CD4-positive, alpha-beta T cell treated with Interleukin-6 for 4 hours (primary cell): ENCODE results near the gene HERPUD1.
A peak's percentile ranks its signal among the peaks of the same experiment; 100 is the strongest.

Experiments
- DNase-seq: peaks from one replicate; pipeline ENCODE4 v3.0.0-alpha.2; 2020; ENCODE audit warnings: mixed read lengths

The HERPUD1 gene

DNA sequence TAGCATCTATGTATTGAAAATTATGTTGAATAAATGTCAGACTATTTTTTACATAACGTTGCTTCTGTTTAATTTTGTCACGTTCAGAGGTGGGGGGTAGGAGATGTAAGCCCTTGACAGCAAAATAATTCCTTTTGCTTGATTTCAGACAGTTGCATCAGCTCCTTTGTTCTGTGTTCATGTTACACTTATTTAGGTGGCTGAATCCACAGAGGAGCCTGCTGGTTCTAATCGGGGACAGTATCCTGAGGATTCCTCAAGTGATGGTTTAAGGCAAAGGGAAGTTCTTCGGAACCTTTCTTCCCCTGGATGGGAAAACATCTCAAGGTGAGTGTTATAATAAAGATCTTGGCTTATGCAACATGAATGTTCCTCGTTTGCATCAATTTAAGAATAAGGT is 4.5 kb downstream of the HERPUD1 start:
- no peak for DNase-seq

DNA sequence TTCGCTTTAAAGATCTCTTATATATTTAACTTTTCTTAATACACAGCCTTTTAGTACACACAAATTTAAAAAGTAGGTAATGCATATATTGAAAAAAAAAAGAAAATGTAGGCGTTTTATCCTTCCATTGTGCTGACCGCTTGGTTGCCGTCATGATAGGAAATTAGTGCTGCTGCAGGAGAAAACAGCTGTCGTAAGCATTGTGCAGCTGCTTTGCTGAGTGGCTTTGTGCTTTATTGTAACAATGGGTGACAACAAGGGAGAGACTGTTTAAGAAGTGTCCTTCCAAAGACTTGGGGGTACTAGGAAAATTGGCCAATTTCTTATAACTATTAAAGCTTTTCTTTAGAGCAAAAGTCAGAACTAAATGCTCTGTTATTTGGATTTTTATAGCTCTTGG is 5.0 kb downstream of the HERPUD1 start:
- DNase-seq = no peak

DNA sequence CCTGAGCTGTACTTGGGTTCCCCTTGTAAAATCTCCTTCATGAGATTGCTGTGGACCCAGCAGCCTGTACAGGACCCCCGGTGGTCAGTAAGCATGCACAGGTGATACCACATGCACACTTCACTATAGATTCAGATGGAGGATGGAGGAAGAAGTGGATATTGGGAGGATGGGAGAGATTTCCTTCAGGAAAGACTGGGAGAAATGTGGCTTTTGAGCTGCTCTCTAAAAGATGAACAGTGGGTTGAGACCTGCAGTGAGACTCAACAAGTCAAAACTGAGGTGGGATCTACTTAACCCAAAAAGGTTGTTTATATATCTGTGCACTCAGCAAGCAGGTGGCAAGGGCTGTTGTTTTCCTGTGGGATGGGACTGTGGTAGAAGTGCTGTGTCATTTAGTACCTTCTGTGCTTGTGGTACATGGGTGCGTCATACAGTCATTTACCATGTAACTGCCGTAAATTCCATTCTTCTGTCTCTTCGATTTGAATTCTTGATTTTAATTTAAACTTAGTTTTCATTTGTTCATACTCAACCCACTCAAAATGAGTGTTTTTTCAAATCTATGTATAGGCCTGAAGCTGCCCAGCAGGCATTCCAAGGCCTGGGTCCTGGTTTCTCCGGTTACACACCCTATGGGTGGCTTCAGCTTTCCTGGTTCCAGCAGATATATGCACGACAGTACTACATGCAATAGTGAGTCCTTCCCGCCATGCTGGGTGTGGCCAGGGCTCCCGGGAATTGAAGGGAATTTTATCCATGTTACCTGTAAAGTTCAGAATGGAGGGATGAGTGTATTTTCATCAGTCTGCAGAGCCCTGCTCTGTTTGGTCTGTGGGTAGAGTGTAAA is 6.9 kb downstream of the HERPUD1 start:
- peak; percentile 34 for DNase-seq

DNA sequence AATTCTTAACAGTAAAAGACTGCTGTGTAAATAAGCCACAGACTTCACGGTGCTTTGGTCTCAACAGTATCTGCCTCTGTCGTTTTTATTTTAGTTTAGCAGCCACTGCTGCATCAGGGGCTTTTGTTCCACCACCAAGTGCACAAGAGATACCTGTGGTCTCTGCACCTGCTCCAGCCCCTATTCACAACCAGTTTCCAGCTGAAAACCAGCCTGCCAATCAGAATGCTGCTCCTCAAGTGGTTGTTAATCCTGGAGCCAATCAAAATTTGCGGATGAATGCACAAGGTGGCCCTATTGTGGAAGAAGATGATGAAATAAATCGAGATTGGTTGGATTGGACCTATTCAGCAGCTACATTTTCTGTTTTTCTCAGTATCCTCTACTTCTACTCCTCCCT is 7.9 kb downstream of the HERPUD1 start:
- DNase-seq = no peak

DNA sequence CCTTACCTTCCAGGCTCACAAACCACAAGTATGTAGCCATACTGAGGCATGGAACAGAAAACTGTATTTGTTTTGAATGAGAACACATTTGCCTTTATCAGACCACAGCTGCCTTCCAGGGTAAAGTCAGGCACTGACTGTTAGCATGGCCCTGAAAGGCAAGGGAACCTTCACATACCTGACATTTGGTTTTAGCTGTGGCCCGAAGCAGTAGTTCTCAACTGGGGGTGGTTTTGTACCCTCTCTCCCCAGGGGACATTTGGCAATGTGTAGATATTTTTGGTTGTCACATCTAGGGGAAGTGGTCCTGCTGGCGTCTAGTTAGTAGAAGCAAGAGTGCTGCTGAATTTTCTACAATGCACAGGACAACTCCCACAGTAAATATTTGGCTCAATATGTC is 9.2 kb downstream of the HERPUD1 start:
- DNase-seq = no peak

DNA sequence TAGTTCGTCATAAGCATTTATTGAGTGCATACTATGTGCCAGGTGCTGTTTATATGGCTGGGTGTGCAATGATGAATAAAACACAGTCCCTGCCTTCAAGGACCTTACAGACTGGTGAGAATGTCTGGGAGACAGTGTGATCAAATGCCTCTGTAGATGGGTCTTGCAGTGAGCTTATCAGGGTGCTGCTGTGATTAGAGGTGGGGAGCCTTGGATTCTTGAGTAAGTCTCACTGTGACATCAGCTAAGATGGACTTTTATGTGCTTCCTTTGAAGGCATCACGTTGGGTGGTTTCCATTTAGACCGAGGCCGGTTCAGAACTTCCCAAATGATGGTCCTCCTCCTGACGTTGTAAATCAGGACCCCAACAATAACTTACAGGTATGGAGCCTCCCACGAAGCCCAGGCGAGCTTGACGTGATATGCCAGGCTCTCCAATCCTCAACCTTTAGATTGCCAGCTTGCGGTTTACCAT is 10.0 kb downstream of the HERPUD1 start:
- no peak for DNase-seq

DNA sequence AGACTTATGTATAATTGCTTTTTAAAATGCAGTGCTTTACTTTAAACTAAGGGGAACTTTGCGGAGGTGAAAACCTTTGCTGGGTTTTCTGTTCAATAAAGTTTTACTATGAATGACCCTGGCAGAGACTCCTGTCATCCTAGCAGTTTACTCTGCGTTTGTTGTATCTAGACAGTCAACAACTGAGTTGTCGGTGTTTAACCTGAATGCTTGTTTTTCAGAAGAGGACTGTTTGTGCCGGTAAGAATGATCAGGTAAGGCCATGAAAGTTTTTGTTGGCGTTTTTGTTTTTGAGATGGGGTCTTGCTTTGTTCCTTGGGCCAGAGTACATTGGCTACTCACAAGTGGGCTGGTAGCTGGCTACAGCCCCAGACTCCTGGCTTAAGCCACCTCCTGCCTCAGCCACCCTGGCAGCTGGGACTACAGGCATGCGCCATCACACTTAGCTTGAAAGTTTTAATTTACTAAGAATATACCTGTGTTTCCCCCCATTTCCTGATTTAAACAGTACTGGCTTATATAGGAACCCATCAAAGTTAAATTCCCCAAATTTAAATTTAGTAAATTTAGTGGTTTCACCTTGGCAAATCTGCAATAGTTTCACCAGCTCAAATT is 11.9 kb downstream of the HERPUD1 start:
- DNase-seq = no peak

DNA sequence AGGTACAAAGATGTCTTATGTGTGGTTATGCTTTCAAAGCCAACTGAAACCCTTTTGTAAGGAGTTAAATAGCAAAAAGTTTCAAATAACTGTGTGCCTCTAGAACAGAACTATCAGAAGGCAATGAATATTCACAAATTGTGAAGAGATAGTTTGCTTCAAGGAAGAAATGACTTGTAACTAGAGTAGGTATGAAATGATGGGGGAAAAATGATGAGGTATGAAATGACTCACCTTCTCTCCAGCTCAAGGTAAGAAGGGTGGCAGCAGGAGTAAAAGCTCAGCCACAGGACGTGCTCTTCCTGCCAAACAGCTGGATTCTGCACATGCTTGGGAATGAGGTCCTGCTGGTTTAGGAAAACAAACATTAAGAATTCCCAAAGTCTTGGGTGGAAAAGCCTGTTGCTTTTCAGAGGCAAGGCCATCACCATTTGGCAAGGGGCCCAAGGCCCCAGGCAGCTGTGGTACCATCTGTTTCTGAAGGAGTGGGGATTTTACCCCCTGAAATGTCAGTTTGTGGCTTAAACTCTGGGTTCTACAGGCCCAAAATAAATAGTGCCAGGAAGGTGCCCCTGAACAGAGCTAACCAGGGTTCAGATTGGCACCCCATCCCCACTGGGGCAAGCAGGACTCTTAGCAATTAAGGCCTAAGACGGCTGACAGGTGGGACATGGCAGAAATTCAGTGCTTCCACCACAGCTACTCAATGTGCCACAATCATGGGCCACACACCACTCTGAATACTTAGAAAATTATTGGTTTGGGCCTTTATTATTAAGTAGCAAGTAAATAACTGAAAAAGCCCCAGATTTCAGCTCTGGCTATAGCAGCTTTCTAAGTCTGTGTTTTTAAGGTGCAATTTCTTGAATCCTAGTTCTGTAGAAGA is 13.3 kb downstream of the HERPUD1 start:
- no peak for DNase-seq

DNA sequence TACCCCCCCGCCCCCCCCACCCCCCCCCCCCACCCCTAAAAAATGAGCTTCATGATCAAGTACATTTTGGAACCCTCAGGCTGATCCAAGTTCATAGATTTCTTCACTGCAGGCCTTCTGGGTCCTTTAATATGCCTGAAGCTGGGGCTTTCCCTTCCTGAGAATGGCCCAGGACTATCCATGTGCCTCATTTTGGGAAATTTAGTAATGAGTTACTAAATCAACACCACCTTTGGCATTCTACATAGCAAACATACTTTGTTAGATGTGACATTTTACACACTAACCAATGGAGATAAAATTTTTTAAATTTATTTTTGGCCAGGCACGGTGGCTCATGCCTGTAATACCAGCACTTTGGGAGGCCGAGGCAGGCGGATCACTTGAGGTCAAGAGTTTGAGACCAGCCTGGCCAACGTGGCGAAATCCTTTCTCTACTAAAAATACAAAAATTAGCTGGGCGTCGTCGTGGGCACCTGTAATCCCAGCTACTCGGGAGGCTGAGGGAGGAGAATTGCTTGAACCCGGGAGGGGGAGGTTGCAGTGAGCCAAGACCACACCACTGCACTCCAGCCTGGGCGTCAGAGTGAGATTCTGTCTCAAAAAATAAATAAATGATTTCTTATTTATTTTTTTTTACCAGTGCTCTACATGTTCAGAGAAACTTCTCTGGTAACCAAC is 14.0 kb downstream of the HERPUD1 start:
- DNase-seq = no peak

DNA sequence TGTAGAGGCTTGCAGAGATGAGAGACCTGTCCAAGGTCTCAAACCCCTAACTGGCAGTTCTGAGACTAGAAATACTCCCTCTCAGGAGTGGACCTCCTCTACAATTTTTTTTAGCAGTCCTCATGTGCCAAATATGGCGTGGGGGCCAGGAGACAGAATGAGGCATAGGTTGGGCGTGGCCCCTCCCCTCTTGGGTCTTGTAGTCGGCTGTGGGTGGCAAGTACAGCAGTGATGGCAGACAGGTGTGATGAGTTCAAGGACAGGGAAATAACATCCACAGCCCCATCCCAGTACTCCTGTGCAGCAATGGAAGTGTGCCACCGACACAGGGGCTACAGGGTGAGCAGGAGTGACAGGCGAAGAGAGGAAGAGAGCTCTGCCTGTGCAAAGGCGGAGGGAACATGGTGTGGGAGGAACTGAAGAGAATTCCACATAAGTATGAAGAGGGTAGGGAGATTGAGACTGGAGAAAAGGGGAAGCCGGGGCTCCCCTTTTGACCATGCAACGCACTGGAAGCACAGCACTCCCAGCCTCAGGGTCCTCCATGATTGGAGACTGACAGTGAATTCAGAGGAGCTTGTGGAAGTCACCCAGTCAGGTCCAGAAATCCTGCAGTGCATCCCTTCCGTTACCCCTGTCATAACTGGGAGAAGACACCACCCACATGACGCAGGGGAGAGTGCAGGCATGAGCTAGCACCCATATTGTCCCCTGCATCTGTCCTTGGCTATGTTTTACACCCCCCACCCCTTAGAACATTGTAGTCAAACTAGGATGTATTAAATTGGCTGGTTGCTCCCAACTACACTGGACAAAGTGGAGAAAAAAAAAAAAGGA is 15.0 kb downstream of the HERPUD1 start:
- DNase-seq = no peak

DNA sequence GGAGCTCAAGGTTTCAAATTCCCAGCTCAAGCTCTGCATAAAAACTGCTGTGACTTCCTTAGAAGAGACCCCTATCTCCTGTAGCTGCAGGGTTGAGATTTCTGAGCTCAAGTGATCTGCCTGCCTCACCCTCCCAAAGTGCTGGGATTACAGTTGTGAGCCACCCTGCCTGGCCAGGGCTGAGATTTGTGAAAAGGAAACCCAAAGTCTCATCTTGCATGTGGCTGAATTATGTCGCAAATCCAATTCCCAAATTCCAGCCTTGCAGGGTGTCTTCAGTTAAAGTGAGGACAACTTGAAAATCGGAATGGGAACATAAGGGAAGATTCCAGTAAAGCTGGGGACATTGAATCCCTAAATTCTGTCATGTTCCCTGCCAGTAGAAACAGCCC is 15.7 kb downstream of the HERPUD1 start:
- DNase-seq = no peak

DNA sequence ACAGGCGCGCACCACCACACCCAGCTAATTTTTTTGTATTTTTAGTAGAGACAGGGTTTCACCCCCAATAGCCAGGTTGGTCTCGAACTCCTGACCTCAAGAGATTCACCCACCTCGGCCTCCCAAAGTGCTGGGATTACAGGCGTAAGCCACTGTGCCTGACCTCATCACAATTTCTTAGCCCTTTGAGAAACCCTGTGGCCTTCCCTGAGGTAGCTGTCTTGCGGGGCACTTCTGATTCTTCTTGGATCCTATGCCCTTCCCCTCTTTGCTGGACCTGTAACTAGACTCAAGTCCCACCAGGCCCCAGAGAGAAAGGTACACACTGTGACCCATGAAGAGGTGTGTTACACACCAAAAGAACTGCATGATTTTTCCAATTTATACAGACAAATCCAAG is 16.3 kb downstream of the HERPUD1 start:
- no peak for DNase-seq

DNA sequence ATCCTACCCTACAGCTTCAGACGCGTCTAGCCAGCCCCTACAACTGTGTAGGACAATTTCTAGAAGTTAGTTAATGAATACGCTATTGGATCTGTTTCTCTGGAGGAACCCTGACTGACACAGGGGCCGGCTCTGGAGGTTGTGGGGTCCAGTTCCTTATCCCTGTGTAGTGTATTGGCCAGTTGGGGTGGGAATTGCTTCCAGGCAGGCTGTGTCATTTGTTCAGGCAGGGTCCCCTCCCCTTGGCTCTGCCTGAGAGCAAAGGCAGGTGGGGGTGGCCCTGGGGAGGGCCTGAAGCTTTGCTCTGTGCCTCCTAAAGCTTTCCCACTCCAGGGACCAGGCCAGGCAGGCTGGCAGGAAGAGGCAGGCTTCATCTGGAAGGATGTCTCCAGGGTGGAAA is 18.1 kb downstream of the HERPUD1 start:
- DNase-seq = no peak

DNA sequence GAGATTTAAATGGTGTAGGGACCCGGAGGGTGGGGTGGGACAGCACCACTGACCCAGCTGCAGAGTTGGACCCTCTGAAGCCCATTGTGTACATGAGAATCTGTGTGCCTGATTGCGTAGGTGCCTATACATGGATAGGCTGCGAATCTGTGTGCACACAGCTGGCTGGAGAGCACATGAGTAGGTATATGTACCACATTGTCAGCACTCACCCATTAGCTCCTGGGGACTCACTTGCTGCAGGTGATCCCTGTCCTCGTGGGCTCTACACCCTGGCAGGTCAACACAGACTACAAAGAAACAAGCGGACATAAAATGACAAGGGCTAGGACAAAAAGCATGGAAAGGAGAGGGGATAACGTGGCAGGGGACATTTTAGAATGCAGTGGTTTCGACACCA is 18.5 kb downstream of the HERPUD1 start:
- DNase-seq = no peak

DNA sequence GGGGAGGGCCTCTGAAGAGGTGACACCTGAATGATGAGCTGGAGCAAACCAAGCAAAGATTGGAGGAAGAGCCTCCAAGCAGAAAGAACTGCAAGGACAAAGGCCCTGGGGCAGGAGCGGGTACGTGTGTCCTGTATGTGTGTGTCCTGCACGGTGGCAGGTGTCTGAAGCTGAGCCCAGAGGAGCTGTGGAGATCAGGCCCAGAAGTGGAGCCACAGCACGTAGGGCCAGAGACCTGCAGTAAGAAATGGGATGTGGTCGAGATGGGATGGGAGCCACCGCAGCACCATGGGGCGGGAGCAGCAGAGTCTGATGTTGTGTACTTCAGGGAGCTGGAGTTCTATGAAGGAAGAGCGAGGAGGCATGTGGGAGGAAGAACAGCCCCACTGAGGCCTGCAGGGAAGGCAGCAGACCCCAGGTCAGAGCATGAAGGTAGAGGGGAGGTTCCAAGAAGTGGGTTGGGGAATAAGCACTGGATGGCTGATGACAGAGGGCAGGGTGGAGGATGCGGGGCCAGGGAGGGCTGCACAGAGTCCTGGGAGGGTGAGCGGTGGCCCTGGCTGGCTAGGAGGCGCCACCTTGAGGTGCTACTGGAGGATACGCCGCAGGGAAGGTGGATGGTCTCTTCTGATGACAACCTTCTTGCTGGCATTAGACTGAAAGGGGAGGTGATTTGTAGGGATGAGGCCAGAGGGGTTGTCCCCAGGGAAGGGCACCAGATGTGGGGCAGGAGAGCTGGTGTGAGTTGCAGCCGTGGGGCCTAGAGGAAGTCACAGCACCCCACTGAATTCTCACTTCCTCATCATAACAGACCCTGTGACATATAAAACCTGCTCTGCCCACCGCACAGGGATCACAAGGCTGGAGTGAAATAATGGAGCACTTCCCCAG is 19.2 kb downstream of the HERPUD1 start:
- DNase-seq = peak; percentile 64

DNA sequence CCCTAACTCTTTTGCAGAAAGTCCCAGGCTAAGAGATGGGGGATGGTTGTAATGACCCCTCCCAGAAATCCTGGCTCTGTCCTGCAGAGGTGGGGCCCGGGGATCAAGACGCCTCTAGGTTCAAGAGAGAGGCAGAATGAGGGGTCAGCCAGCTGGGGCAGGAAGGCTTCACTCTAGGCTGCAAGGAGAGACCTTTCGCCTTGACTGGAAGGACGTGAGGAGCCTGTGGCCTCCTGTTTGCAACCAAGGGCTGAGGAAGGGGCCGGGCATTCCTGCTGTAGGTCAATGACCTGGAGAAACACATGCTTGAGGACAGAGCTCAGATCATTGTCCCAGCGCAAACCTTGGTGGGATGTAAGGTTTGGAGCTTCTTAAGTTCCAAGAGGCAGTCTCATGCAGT is 21.1 kb downstream of the HERPUD1 start:
- DNase-seq = no peak

DNA sequence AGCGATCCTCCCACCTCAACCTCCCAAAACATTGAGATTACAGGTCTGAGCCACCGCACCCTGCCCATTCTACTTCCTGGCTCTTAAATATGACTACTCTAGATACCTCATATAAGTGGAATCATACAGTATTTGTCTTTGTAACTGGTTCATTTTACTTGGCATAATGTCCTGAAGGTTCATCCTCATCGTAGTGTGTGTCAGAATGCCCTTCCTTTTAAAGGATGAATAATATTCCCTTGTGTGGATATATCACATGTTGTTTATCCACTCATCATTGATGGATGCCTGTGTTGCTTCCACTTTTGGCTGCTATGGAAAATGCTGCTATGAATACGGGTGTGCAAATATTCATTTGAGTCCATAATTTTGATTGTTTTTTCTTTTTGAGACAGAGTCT is 24.1 kb downstream of the HERPUD1 start:
- DNase-seq = no peak

DNA sequence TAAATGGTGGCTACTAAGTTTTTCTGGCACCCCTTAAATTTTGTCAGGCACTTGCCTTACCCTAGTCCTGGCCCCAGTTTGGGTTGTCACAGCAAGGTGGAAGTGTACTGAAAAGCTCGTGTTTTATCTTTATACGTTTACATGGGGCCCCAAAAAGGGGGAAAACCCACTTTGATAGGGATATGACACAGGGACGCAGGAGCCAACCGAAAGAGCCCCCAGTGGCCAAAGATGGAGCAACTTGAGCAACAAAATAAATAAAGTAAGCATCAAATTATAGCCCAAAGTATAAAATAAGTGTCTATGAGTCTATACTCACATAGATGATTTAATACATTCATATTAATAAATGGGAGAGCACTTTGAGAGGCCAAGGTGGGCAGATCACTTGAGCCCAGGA is 24.8 kb downstream of the HERPUD1 start:
- no peak for DNase-seq

DNA sequence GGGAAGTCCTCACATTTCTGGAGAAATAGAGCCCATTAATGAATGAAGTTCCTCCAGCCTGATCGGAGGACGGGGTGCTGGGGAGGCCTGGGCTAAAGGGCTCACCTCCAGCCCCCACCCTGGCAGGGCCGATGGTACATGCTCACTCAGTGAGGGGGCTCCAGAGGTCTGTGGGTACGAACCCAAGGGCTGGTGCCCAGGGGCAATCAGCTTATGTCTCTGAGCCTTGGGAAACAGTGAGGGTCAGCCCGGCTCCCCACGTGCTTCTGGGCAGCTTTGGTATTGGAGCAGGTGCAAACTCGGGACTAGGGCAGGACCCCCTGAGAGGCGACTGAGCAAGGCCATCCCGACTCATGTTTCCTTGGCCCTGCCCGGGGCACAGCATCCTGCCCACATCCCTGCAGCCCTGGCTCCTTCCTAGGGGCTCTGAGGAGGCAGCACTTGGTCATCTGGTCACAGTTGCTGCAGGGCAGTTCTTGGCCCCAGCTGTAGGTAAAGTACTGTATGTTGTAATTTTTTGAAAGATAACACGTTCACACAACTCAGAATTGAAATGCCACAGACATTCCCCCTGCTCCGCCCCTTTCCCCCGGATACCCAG is 28.8 kb downstream of the HERPUD1 start:
- no peak for DNase-seq

DNA sequence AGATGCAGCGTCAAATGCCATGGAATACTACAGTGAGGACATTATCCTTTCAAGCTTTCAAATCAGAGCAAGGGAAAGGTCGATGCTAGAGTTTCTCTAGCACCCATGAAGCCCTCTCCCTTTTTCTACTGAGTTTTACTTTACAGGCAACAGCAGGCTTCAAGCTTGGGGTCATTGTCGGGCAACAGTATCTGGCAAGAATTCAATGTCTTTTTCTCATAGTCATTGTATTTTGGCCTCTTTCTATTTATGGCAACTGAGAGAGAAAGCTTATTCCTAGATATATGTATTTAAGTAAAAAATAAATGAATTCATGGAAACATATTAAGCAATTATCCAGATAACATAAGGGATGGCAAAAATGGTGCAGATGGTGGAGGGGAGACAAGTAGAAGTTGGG is 29.4 kb downstream of the HERPUD1 start:
- DNase-seq = no peak
